Mucosa of descending colon (tissue), 3 donors: ENCODE results near the gene ITPK1. TPM values are rescaled to one million over a fixed set of nuclear protein-coding genes. Genes with fewer than 3 reads are reported as not detected.

Experiments
- ATAC-seq: fragments of 200-7000 bp; cut with Tn5 transposase; one replicate; pipeline ENCODE4 v1.9.1; 2020; ENCODE audit warnings: mild to moderate bottlenecking, moderate library complexity
- DNase-seq, 3 donors: peaks; one replicate each; pipeline ENCODE4 v3.0.0-alpha.2; 2020
- H3K36me3 ChIP-seq: fragments of 200-600 bp; one replicate; pipeline ENCODE4 v1.8.0; 2021; ENCODE audit warnings: low read depth, mild to moderate bottlenecking
- H3K4me1 ChIP-seq: fragments of 200-600 bp; one replicate; pipeline ENCODE4 v1.8.0; 2021; ENCODE audit warnings: low read depth, mild to moderate bottlenecking
- H3K4me3 ChIP-seq: fragments of 200-600 bp; one replicate; pipeline ENCODE4 v1.8.0; 2021; ENCODE audit warnings: mild to moderate bottlenecking
- H3K9me3 ChIP-seq: fragments of 200-600 bp; one replicate; pipeline ENCODE4 v1.8.0; 2021; ENCODE audit warnings: mild to moderate bottlenecking
- CTCF ChIP-seq: fragments of 200-600 bp; IDR thresholded peaks from one replicate; pipeline ENCODE4 v1.8.0; 2022; ENCODE audit warnings: antibody characterized with exemption, mild to moderate bottlenecking
- intact Hi-C, 2 donors: fragments of 100-400 bp; cut with DNase I in 1 of 2; cut with micrococcal nuclease in 1 of 2; formaldehyde crosslinking; loops; one replicate each; pipeline versions ENCODE4 v1.11.0 to v1.11.1; 2022; cut with DNase I, micrococcal nuclease
- total RNA-seq, 3 donors: library from RNA; stranded (reverse); fragmentation: NEBNext Ultra II Directional in 2 of 3; extraction: Animal tissue kit (Norgen Biotek cat#: 25700) in 2 of 3; gene quantifications; one replicate each; pipeline versions ENCODE4 v1.2.1 to v1.2.4, GENCODE V29; 2021 to 2023
- donor health status: DM: no; HTN: no; CAD: no; lungs with moderate emphysema.
- donor health status: DM: no; HTN: no; CAD: no.
- donor health status: DM: no; HTN: yes; CAD: no.

ITPK1 gene
- total RNA-seq, 3 donors from 2014 or later, result 134 to 165 (median 152) TPM

- Histone ChIP-seq H3K9me3 (no peaks in the 10 kb centered on the region), H3K4me1 (peaks cover 13% of the 10 kb centered on the region), H3K36me3 (no peaks in the 10 kb centered on the region), H3K4me3 (no peak overlapping the region)
- intact Hi-C loops, result no loop called here
- DNase-seq (peak in 2 of 3 donors; percentile 27 to 38), ATAC-seq (peak; percentile 76)
- TF ChIP-seq CTCF, result no peak
Measured at GRCh38 chr14:92964124-92965109, 151.3 kb downstream of the ITPK1 start.

GRCh38 chr14:92963301-92964123, 152.2 kb downstream of the ITPK1 start:
- Histone ChIP-seq H3K36me3 (no peaks in the 10 kb centered on the region), H3K9me3 (no peaks in the 10 kb centered on the region), H3K4me3 (no peak overlapping the region), H3K4me1 (peaks cover 13% of the 10 kb centered on the region)
- ATAC-seq, result peak; percentile 68
- DNase-seq, result peak in 1 of 3 donors; percentile 31
- TF ChIP-seq CTCF, result no peak
- intact Hi-C loops, result no loop called here

GRCh38 chr14:92962831-92963095, 153.0 kb downstream of the ITPK1 start:
- no peaks in the 10 kb centered on the region for H3K36me3 ChIP-seq
- peaks cover 13% of the 10 kb centered on the region for H3K4me1 ChIP-seq
- ATAC-seq, result no peak
- H3K9me3 ChIP-seq, result no peaks in the 10 kb centered on the region
- no peak for TF ChIP-seq CTCF
- no peak overlapping the region for H3K4me3 ChIP-seq
- intact Hi-C loops, result no loop called here
- DNase-seq, result no peak

- DNase-seq (peak in 1 of 3 donors; percentile 30), ATAC-seq (no peak)
- Histone ChIP-seq H3K4me1 (peaks cover 13% of the 10 kb centered on the region), H3K36me3 (no peaks in the 10 kb centered on the region), H3K4me3 (no peak overlapping the region), H3K9me3 (no peaks in the 10 kb centered on the region)
- no peak for TF ChIP-seq CTCF
- intact Hi-C loops, result no loop called here
Measured at GRCh38 chr14:92962031-92962830, 153.5 kb downstream of the ITPK1 start.

GRCh38 chr14:92961567-92961855, 154.2 kb downstream of the ITPK1 start:
- ATAC-seq, result no peak

More at GRCh38 chr14:92961567-92961855, 154.2 kb downstream of the ITPK1 start:
- Histone ChIP-seq H3K36me3 (no peaks in the 10 kb centered on the region), H3K4me3 (no peak overlapping the region), H3K4me1 (peaks cover 13% of the 10 kb centered on the region), H3K9me3 (no peaks in the 10 kb centered on the region)
- no peak for TF ChIP-seq CTCF
- DNase-seq, result peak in 1 of 3 donors; percentile 27
- intact Hi-C loops, result no loop called here
